GM12872 (cell line): ENCODE measurements around the gene BRCC3.
A peak's percentile ranks its signal among the peaks of the same experiment; 100 is the strongest.

Experiments
- TF ChIP-seq, protein P1 (sequence below): IDR thresholded peaks from 3 replicates; pipeline ENCODE4 v1.5.1; 2011; ENCODE audit warnings: low read depth, mild to moderate bottlenecking, low read length, moderate library complexity; ENCODE audit not compliant: insufficient read depth

BRCC3 gene

DNA sequence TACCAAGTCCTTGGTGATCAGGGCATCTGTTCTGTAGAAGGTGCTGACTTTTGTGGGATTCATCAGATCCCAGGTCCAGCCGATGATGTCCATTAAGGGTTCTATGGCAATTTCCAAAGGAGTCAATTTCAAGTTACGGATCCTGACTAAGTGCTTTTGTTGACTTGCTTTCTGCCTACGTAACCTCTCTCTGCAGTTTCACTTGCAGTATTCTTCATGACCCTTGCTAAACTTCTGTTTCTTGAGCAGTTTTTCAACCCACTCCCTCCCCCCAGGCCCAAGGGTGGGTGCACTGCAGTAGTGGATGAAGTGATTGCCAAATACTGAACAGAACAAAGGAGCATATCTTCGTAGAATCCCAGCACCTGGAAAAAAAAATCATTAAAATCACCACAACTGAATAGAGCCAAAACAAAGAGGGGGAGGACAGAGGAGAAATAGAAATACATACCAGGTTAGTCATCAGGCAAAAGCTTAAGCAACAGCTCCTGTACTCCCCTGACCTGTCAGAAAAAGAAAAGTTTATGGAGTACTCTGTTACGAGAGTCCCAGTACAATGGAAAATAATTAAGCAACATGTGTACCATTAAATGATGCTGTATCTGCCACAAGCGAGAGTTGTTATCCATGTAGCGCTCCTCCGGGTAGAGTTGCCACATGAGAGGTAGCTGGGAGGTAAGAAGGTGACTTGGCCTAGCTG lies 6.1 kb upstream of the BRCC3 start:
- TF ChIP-seq, protein P1, sequence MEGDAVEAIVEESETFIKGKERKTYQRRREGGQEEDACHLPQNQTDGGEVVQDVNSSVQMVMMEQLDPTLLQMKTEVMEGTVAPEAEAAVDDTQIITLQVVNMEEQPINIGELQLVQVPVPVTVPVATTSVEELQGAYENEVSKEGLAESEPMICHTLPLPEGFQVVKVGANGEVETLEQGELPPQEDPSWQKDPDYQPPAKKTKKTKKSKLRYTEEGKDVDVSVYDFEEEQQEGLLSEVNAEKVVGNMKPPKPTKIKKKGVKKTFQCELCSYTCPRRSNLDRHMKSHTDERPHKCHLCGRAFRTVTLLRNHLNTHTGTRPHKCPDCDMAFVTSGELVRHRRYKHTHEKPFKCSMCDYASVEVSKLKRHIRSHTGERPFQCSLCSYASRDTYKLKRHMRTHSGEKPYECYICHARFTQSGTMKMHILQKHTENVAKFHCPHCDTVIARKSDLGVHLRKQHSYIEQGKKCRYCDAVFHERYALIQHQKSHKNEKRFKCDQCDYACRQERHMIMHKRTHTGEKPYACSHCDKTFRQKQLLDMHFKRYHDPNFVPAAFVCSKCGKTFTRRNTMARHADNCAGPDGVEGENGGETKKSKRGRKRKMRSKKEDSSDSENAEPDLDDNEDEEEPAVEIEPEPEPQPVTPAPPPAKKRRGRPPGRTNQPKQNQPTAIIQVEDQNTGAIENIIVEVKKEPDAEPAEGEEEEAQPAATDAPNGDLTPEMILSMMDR: no peak

DNA sequence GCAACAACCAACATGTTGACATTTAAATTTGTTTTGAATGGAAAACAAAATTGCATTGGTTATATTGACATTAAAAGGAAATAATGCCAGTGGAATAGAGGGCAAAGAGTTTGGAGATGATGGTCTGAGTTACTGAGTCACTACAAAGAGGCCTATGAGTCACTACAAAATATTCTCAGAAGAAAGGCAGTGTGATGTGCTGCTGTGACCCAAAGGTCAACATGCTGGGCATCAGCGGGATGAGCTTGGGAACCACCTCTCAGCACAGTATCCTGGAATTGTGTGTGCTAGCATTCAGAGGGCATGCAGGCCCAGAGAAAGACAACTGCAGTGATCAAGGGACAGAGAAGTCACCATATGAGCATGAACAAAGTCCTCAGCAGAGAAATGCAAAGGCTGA lies 3.1 kb upstream of the BRCC3 start:
- TF ChIP-seq, protein P1: no peak

DNA sequence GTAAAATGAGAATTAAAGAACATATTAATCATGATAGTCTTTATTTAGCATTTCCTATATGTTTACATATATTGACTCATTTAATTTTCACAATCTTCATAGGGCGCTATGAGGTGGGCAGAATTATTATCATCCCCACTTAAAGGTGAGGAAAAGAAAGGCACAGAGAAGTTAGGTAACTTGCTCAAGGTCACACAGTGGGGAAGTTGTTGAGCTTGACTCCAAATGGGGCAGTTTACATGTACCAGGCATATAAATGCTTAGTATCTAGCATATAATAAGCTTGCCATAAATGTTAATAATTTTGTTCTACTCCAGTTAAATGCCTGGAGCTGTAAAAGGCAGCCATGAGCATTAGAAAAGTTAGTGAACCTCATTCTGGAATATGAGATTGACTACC lies 1.9 kb upstream of the BRCC3 start:
- TF ChIP-seq, protein P1: no peak

DNA sequence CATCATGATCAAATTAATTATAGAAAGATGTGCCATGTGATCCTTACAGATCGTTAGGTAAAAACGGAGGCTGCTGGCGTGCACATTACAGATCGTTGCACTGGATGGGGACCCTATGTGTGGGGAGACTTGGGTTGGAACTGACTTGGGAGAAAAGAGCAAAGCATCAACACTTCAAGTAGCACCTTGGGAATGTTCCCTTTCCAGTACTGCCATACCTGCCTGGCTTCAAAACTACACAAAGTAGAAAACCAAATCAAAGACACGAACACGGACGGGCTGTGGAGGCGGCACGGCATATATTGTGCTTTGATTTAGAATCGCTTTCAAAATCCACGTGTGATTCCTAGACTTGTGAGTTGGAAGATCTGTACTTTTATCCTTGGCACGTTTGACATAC lies 1.3 kb upstream of the BRCC3 start:
- TF ChIP-seq, protein P1: no peak

DNA sequence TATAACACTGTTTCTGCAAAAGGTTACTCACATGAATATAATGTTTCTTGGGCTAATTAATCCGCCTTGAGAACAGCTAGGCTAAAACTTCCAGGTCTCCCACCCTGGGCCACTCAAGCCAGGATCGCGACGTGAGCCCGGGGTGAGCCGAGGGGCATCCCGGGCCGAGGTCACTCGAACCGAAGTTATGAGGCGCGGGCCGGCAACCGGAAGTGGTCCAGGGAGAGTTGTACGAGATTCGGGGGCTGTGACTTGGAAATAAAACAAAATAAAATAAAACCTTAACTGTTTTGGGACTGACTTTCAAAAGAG lies 689 bp upstream of the BRCC3 start:
- TF ChIP-seq, protein P1: no peak

DNA sequence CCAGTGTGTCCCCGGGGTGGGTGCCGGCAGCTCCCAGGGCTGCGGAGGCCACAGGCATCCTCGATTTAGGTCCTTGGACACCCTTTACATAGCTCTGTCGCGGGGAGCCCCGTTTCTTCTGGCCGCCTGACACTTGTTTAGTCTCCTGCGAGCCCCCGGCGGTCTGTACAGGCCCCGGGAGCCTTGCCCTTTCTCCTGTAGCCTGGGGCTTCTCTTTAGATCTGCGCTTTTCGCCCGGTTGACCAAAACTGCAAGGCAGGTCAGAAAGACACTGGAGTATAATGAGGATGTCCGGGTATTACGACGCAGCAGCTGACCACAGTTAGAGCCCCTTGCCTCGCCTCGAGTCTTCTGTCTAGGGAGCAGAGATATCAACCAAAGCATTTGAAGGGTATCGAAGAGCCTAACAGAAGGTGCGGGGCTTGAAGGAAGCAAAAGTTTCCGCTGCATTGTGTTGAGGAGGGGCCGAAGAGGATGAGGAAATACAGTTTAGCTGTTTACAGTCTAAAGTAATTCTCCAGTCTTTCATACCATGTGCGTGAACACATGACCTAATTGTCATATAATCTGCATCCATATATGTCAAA lies 479 bp downstream of the BRCC3 start:
- TF ChIP-seq, protein P1: no peak

DNA sequence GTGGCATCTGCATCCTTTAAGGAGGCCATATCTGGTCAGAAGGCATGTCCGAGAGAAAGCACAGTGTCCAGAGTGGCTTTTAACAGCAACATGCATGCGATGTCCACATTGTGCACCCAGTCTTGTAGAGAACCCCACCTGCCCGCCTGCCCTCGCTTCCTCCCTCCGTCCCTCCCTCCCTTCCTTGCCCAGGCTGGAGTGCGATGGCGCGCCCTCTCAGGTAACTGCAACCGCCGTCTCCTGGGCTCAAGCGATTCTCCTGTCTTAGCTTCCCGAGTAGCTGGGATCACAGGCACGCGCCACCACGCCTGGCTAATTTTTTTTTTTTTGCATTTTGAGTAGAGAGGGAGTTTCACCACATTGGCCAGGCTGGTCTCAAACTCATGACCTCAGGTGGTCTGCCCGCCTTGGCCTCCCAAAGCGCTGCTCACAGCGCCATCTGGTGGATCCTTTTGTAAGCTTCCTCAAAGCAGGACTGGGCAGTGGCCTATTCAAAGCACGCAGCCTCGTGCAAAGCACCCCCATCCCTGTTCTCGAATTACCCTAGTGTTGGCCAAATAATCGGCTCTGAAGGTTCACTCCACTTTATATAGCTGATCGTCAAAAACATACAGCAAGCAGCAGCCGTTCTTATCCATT lies 15.0 kb downstream of the BRCC3 start:
- TF ChIP-seq, protein P1: peak; percentile 54
